Stimulated activated CD4-positive, alpha-beta T cell treated with anti-CD3 and anti-CD28 coated beads, TNF-alpha, amount 100 ng/mL, for 1 hour (primary cell): Measurements from ENCODE around the gene ABHD4.
A peak's percentile ranks its signal among the peaks of the same experiment; 100 is the strongest.
"Not testable (repeated sequence)": the region's sequence is repeated elsewhere in the genome, so short reads cannot be mapped to it uniquely, and the experiment has no call there.

Experiments
- DNase-seq, 3 donors: peaks; one replicate each; pipeline ENCODE4 v3.0.0-alpha.2; 2020; ENCODE audit warnings: low read depth in 3 of 3, low spot score in 1 of 3

Gene ABHD4

GRCh38 chr14:22598099-22598895 lies at the start of gene ABHD4:
TSS of gene ABHD4 (plus strand) at chr14:22598300. CDS start at chr14:22598307, 7 bp downstream.
- peak in 1 of 3 donors; percentile 25 for DNase-seq

- DNase-seq, result no peak
Measured at GRCh38 chr14:22549324-22549962, 48.7 kb upstream of the ABHD4 start.

GRCh38 chr14:22549981-22550673 lies 48.0 kb upstream of the ABHD4 start:
- DNase-seq, result peak in 1 of 3 donors; percentile 57

- no peak for DNase-seq
Measured at GRCh38 chr14:22551605-22551997, 46.5 kb upstream of the ABHD4 start.

- DNase-seq, result no peak
Measured at GRCh38 chr14:22552001-22552826, 45.9 kb upstream of the ABHD4 start.

- no peak for DNase-seq
Measured at GRCh38 chr14:22552827-22553076, 45.3 kb upstream of the ABHD4 start.

GRCh38 chr14:22553445-22553844 lies 44.7 kb upstream of the ABHD4 start:
- DNase-seq, result no peak

- DNase-seq, result not testable (repeated sequence)
Measured at GRCh38 chr14:22553861-22554497, 44.1 kb upstream of the ABHD4 start.

- DNase-seq, result no peak
Measured at GRCh38 chr14:22554498-22555383, 43.4 kb upstream of the ABHD4 start.

GRCh38 chr14:22555384-22556011 lies 42.6 kb upstream of the ABHD4 start:
- DNase-seq, result peak in 1 of 3 donors; percentile 45

GRCh38 chr14:22556021-22556989 lies 41.8 kb upstream of the ABHD4 start:
- peak; percentile 77 to 96 (median 93) for DNase-seq

- peak; percentile 79 to 96 (median 85) for DNase-seq
Measured at GRCh38 chr14:22556990-22557623, 41.0 kb upstream of the ABHD4 start.

GRCh38 chr14:22557846-22558220 lies 40.3 kb upstream of the ABHD4 start:
- DNase-seq, result no peak

GRCh38 chr14:22558221-22558913 lies 39.7 kb upstream of the ABHD4 start:
- DNase-seq, result no peak

GRCh38 chr14:22559041-22559440 lies 39.1 kb upstream of the ABHD4 start:
- no peak for DNase-seq

- no peak for DNase-seq
Measured at GRCh38 chr14:22560662-22561365, 37.3 kb upstream of the ABHD4 start.

GRCh38 chr14:22561366-22561660 lies 36.8 kb upstream of the ABHD4 start:
- no peak for DNase-seq
